Breast epithelium (tissue), 3 donors: ENCODE measurements around the gene CCDC134.

Experiments used
- POLR2A ChIP-seq: fragments of 450-650 bp; IDR thresholded peaks from one replicate; pipeline ENCODE4 v1.6.1; 2016; ENCODE audit warnings: antibody characterized with exemption, mild to moderate bottlenecking, moderate library complexity
- POLR2AphosphoS5 ChIP-seq, 3 donors: sonication (generic); formaldehyde crosslinking; IDR thresholded peaks; one replicate each; pipeline ENCODE4 v1.6.1; 2017; ENCODE audit warnings: antibody characterized with exemption in 3 of 3
- TF ChIP-seq, protein P1 (sequence below), 3 donors: fragments of 450-650 bp; IDR thresholded peaks; one replicate each; pipeline ENCODE4 v1.5.1; 2016 to 2017; ENCODE audit warnings: antibody characterized with exemption in 3 of 3, mild to moderate bottlenecking in 3 of 3, moderate library complexity in 3 of 3

DNA sequence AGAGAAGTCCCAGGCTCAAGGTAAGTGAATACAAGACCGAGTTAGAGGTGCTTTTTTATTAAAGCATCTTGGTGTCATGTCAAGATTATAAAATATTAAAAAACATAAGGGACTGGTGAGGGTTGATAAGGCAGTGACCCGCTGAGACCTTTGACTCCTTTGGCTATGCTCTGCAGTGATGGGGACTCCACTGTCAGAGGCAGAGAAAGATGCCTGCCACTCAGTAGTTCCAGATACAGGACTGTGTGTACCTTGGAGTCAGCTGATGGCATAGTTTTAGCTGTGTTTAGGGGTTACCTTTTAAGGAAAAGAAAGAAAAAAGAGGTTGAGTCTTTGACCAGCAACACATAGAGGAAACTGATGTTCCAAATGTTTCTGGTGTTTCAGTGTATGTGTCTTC lies 73.6 kb downstream of the CCDC134 start:
- TF ChIP-seq, protein P1, sequence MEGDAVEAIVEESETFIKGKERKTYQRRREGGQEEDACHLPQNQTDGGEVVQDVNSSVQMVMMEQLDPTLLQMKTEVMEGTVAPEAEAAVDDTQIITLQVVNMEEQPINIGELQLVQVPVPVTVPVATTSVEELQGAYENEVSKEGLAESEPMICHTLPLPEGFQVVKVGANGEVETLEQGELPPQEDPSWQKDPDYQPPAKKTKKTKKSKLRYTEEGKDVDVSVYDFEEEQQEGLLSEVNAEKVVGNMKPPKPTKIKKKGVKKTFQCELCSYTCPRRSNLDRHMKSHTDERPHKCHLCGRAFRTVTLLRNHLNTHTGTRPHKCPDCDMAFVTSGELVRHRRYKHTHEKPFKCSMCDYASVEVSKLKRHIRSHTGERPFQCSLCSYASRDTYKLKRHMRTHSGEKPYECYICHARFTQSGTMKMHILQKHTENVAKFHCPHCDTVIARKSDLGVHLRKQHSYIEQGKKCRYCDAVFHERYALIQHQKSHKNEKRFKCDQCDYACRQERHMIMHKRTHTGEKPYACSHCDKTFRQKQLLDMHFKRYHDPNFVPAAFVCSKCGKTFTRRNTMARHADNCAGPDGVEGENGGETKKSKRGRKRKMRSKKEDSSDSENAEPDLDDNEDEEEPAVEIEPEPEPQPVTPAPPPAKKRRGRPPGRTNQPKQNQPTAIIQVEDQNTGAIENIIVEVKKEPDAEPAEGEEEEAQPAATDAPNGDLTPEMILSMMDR (IDR thresholded peaks at IDR 0.05) = no peak
- no peak for TF ChIP-seq POLR2AphosphoS5 (IDR thresholded peaks at IDR 0.05)
- no peak for TF ChIP-seq POLR2A
